ENCODE measurements around the gene ZCCHC7.
"Not testable (repeated sequence)": the region's sequence is repeated elsewhere in the genome, so short reads cannot be mapped to it uniquely, and the experiment has no call there.

ZCCHC7 gene

DNA sequence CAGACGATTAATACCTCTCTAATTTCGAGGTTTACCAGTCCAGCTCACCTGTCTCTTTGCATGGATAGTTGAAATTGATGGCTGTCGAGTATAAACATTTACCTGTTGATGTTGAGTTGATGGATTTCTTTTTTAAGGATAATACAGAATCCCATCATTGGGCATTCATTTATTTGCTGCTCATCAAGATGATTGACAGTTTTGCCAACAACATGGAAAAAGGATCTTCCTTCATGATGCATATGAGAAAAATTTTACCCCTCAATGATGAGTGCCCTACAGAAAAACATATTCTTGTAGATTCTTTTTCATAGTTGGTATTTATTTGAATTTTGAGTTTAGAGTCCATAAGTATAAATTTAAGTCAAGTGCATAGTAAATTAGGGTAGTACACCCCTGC lies 59.2 kb downstream of the ZCCHC7 start:
- no peak for DNase-seq

- no peak for DNase-seq
Observed at GRCh38 chr9:37180138-37180537, 59.8 kb downstream of the ZCCHC7 start.

DNA sequence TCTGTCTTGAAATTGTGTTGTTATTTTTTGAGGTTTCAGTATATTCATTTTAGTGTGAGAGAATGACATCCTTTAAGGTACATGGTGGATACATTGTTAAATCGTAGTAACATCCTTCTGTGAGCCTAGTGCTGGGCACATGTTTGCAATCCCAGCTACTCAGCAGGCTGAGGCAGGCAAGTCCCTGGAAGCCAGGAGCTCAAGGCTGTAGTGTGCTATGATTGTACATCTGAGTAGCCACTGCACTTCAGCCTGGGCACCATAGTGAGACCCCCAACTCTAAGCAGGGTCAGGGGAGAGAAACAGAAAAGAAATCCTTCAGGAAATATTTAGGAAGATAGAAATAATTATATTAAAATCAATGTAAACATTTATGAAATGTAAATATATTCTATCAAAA lies 62.3 kb downstream of the ZCCHC7 start:
- DNase-seq = no peak

- no peak for DNase-seq
Observed at GRCh38 chr9:37184905-37185867, 64.8 kb downstream of the ZCCHC7 start.

DNA sequence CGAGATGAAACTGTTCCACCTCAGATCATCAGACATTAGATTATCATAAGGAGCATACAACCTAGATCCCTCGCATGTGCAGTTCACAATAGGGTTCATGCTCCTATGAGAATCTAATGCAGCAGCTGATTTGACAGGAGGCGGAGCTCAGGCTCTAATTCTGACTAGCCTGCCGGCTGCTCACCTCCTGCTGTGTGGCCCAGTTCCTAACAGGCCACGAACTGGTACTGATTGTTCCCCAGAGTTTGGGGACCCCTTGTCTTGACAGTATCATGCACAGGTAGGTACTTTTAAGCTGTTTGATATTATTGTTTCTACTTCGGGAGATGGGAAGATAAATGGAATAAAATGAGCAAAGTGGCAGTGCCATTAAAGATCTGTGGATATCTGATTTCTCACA lies 66.9 kb downstream of the ZCCHC7 start:
- DNase-seq = peak in 1 of 2 donors; percentile 25

DNA sequence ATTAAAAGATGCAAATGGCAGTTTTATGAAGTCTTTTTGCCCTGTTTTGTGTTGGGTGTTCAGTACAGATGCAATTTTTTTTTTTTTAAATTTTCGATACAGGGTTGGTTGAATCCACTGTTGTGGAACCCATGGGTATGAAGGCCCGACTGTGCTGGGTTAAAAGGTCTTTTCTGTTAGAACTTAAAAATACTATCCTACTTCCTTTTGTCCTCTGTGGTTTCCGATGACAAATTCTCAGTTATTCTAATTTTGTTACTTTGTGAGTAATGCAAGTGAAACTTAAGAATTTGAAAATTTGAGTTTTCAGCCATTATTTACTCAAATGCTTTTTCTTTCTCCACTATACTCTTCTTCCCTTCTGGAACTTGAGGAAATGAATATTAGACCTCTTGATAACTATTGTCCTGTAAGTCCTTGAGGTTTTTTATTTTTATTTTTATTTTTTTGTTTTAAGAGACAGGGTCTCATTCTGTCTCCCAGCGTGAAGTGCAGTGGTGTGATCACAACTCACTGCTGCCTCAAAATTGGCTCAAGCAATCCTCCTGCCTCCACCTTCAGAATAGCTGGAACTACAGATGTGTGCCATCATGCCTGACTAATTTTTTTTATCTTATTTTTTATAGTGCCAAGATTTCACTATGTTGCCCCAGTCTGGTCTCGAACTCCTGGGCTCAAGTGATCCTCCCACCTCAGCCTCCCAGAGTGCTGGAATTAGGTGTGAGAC lies 67.5 kb downstream of the ZCCHC7 start:
- DNase-seq = peak in 1 of 2 donors; percentile 6

GRCh38 chr9:37190739-37191138 lies 70.4 kb downstream of the ZCCHC7 start:
- not testable (repeated sequence) for DNase-seq

DNA sequence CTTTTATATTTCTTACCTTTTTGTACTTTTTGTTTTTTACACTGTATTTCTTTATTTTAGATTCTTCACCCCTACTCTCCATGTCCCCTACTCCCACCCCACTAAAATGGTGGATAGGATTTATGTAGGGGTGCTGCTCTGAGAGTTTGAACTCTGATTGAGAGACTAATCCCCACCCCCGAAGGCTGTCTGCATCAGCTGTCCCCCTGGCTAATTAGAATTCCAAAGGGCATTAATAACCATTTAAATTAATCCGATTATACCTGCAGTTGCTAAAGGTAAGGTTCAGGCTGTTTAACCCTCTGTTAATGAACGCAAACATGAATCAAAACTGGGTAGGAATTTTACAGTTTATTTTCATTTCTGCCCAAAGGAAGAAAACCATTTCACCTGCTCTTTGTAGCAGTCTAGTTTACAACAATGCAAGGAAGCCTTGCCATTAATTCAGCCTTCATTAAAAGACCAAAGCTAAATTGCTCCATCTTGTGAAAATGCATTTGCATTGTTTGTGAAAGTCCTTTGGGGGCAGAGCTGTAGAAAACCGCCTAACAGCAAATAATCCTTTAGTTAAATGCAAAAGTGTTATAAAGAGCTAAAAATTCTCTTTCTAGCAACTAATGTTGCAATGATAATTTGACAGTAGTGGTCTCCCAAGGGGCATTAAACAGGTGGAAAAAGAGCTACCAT lies 71.2 kb downstream of the ZCCHC7 start:
- DNase-seq = no peak

DNA sequence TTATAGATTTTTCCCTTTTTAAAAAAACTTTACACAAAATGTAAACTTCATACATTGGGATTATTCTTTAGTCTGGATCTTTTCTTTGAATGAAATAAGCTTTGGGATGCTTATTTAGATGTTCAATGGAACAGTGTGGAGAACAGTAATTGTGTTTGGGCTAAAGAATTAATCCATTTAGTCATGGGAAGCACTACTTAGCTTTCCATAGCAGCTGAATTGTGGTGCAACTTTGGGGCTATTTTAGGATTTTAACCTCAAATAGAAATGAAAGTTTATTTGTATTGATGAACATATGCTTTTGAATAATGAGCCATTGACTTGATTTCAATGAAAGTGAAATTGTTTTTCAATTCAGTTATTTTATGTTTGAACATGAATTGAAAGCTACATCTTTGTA lies 72.4 kb downstream of the ZCCHC7 start:
- DNase-seq = no peak

DNA sequence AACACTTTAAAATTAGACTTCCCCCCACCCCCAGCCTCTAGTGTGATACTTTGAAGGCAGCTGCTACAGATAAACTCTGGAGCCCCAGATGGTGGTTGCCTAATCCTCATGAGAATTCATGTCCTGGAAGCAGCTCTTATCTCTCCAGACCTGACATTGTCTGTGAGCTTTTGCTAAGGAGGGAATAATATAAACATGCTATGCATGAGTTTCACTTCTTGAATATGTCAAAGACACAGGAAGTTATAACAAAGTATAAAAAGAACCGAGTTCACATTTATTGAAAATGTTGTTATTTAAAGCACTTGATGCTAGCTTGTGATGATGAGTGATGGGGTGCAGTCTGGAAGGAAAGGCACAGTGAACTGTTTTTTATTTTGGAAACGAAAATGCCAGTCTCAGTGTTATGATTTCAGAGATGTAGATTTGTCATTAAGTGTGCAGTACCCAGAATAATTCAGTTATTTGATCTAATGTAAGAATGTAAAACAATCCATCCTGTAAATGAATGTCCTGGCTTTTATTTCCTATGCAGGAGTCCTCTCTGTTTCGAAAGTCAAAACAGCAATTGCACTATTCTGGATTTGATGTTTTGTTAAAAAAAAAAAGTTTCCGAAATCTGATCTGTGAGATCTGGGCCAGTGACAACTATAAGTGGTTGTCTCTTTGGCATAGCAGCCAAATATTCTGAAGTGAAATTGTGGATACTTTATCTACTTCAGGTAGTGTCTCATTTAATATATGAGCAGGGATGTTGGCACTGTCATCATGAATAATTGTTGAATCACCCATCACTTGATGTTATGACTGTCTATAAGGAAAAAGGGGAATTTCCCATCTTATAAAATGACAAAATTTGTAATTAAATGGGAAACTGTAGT lies 77.0 kb downstream of the ZCCHC7 start:
- DNase-seq = no peak

- DNase-seq = no peak
Observed at GRCh38 chr9:37198039-37198729, 77.8 kb downstream of the ZCCHC7 start.

- DNase-seq = no peak
Observed at GRCh38 chr9:37198831-37199230, 78.5 kb downstream of the ZCCHC7 start.

DNA sequence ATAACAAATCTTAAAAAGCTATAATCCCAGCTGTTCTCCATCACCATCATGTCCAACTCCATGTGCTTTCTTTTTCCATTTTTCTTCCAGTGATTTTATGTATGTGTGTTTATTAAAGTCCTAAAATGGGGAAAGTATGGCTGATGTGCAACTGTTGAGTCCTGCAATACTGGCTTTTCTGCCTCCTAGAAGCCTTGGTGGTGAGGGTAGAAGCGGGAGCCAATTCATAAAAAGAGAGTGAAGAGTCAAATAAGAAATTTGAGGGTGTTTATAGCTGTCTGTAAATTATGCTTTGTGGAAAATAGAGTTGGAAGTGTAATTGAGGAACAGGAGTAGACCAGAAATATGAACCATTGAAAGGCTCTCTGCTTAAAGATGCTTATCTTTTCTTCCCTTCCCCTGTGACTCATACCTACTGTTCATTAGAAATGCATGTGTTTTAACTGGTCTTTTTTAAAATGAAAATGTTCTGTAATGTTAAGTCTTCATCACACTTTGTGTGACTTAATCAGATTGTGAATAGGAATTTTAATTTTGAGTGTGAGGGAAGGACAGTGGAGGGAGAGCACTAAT lies 80.1 kb downstream of the ZCCHC7 start:
- DNase-seq = no peak

- no peak for DNase-seq
Observed at GRCh38 chr9:37201581-37201980, 81.2 kb downstream of the ZCCHC7 start.

DNA sequence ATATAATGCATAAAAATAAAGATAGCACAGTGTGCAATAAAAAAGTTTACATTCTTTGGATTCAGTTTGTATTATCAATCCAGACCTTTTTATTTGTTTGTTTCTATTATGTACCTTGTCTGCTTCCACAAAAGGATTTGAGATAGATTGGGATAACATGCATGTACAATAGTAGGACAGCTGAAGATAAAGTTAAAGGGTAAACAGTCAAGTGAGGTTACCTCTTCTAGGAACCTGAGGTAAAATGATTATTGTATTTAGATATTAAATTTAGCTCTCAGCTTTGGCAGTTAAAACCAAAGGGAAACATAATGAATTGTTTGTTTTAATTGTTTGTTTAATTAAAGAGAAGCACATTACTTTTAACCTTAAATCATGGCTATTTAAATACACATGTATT lies 81.7 kb downstream of the ZCCHC7 start:
- DNase-seq = no peak

DNA sequence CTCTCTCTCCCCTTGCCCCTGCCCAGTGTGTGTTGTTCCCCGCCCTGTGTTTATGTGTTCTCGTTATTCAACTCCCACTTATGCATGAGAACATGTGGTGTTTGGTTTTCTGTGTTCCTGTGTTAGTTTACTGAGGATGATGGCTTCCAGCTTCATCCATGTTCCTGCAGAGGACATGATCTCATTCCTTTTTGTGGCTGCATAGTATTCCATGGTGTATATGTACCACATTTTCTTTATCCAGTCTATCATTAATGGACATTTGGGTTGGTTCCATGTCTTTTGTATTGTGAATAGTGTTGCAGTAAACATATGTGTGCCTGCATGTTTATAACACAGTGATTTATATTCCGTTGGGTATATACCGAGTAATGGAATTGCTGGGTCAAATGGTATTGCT lies 83.1 kb downstream of the ZCCHC7 start:
- not testable (repeated sequence) for DNase-seq

DNA sequence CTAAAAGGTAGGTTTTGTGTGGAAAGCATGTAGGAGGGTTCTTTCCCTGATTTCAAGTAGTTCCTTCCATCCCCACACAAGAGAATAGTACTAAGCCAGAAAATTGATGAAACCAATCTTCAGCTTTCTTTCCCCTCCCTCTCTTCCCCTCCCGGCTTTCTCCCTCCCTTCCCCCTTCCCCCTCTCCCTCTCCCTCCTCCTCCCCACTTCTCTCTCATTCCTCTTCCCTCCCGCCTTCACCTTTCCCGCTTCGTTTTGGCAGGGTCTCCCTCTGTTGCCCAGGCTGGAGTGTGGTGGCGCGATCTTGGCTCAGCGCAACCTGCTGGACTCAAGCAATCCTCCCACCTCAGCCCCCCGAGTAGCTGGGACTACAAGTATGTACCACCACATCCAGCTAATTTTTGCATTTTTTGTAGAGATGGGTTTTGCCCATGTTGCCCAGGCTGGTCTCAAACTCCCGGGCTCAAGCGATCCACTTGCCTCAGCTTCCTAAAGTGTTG lies 85.8 kb downstream of the ZCCHC7 start:
- no peak for DNase-seq

GRCh38 chr9:37209431-37210386 lies 89.3 kb downstream of the ZCCHC7 start:
- no peak for DNase-seq

GRCh38 chr9:37210737-37211523 lies 90.6 kb downstream of the ZCCHC7 start:
- no peak for DNase-seq

Data from stimulated activated CD4-positive, alpha-beta T cell treated with anti-CD3 and anti-CD28 coated beads, Interleukin-2, amount 100 ng/mL, for 24 hours (primary cell).